Sigmoid colon (tissue), 7 donors: ENCODE results near the gene GREB1. TPM values are rescaled to one million over a fixed set of nuclear protein-coding genes. Genes with fewer than 3 reads are reported as not detected.

ENCODE experiments used
- DNase-seq: peaks from one replicate; pipeline ENCODE4 v3.0.0-alpha.2; 2019
- H3K27ac ChIP-seq, 4 donors: fragments of 200-600 bp; sonication (generic); one replicate each; pipeline ENCODE4 v1.5.1; 2016 to 2019; ENCODE audit warnings: mild to moderate bottlenecking in 1 of 4
- H3K27me3 ChIP-seq, 3 donors: fragments of 200-600 bp; sonication (generic); one replicate each; pipeline ENCODE4 v1.5.1; 2019; ENCODE audit warnings: mild to moderate bottlenecking in 1 of 3
- H3K36me3 ChIP-seq, 4 donors: fragments of 200-600 bp; sonication (generic); one replicate each; pipeline ENCODE4 v1.5.1; 2016 to 2019
- H3K4me1 ChIP-seq, 4 donors: fragments of 200-600 bp; sonication (generic); one replicate each; pipeline ENCODE4 v1.5.1; 2017 to 2019
- H3K4me3 ChIP-seq, 4 donors: fragments of 200-600 bp; sonication (generic); one replicate each; pipeline ENCODE4 v1.5.1; 2017 to 2019; ENCODE audit warnings: mild to moderate bottlenecking in 2 of 4, moderate library complexity in 1 of 4
- H3K9me3 ChIP-seq, 4 donors: fragments of 200-600 bp in 3 of 4; sonication (generic) in 3 of 4; one replicate each; pipeline versions ENCODE4 v1.5.1 to v1.6.1; 2013 to 2019
- CTCF ChIP-seq, 4 experiments: fragments of 450-650 bp in 3 of 4; fragments of 200-600 bp in 1 of 4; IDR thresholded peaks; one replicate each; pipeline ENCODE4 v1.5.1; 2016 to 2019; ENCODE audit warnings: antibody characterized with exemption in 4 of 4, mild to moderate bottlenecking in 3 of 4, moderate library complexity in 2 of 4
- EP300 ChIP-seq, 4 donors: sonication (generic); formaldehyde crosslinking; IDR thresholded peaks; one replicate each; pipeline ENCODE4 v1.6.1; 2017; ENCODE audit warnings: antibody characterized with exemption in 4 of 4
- POLR2A ChIP-seq, 2 donors: fragments of 450-650 bp; IDR thresholded peaks; one replicate each; pipeline ENCODE4 v1.6.1; 2016; ENCODE audit warnings: antibody characterized with exemption in 2 of 2, mild to moderate bottlenecking in 2 of 2, moderate library complexity in 2 of 2
- POLR2AphosphoS5 ChIP-seq, 4 donors: sonication (generic); formaldehyde crosslinking; IDR thresholded peaks; one replicate each; pipeline ENCODE4 v1.6.1; 2017; ENCODE audit warnings: antibody characterized with exemption in 4 of 4
- WGBS, 2 donors: extraction: QIAGEN DNeasy Blood & Tissue Kit; methylation state at CpG; one replicate each; pipeline ENCODE4 v1.1.7; 2013; 5-methylcytosine and 5-hydroxymethylcytosine counted together
- intact Hi-C: fragments of 100-400 bp; cut with DNase I; formaldehyde crosslinking; loops from one replicate; pipeline ENCODE4 v1.15.1; 2023
- polyA plus RNA-seq, 3 donors: library from polyadenylated mRNA; stranded (reverse); fragments of 200-250 nt; gene quantifications; one replicate each; pipeline ENCODE4 v1.2.3, GENCODE V29; 2013
- total RNA-seq, 4 donors: library from RNA; depleted of rRNA; stranded (reverse); fragments of >200 nt; gene quantifications; one replicate each; pipeline ENCODE4 v1.1.0, GENCODE V29; 2016
- donor health status: healthy with polysubstance abuse.
- donor health status: Bipolar disorder and iron deficiency.
- donor health status: healthy.

GREB1 gene
- total and polyA plus RNA-seq, 7 donors: 0.28 to 2.5 (median 1.1) TPM; not detected in 1

GRCh38 chr2:11583840-11584524, 50.1 kb downstream of the GREB1 start:
- no peaks in the 10 kb centered on the region for H3K9me3 ChIP-seq
- peak overlapping the region in 2 of 4 donors; percentile 20 to 54 for H3K27ac ChIP-seq
- WGBS, 2 donors: 39 to 51% methylated on average over 14 of the region's 14 CpGs
- peaks cover 0 to 10% (median 0%) of the 10 kb centered on the region in 4 donors for H3K4me1 ChIP-seq
- TF ChIP-seq CTCF (IDR thresholded peaks at IDR 0.05): peak; percentile 7 to 57 (median 52)
- TF ChIP-seq POLR2A (IDR thresholded peaks at IDR 0.05): no peak
- peak in 1 of 4 donors; percentile 21 for TF ChIP-seq POLR2AphosphoS5 (IDR thresholded peaks at IDR 0.05)
- peak; percentile 86 for DNase-seq
- intact Hi-C loops: loop anchor here (5.0 kb wide), 1 partner anchor 452 kb away; a partner anchor contains a TSS
- H3K4me3 ChIP-seq: no peak overlapping the region
- no peaks in the 10 kb centered on the region for H3K36me3 ChIP-seq
- H3K27me3 ChIP-seq: no peaks in the 10 kb centered on the region

GRCh38 chr2:11584525-11585056, 50.7 kb downstream of the GREB1 start:
- TF ChIP-seq POLR2AphosphoS5 (IDR thresholded peaks at IDR 0.05) (no peak), EP300 (IDR thresholded peaks at IDR 0.05) (no peak), CTCF (IDR thresholded peaks at IDR 0.05) (no peak), POLR2A (IDR thresholded peaks at IDR 0.05) (no peak)
- intact Hi-C loops: loop anchor here (5.0 kb wide), 1 partner anchor 452 kb away; a partner anchor contains a TSS
- no peak overlapping the region for H3K27ac ChIP-seq
- H3K9me3 ChIP-seq: no peaks in the 10 kb centered on the region
- peak; percentile 48 for DNase-seq
- H3K27me3 ChIP-seq: no peaks in the 10 kb centered on the region
- H3K4me3 ChIP-seq: no peak overlapping the region
- H3K4me1 ChIP-seq: peaks cover 0 to 10% (median 0%) of the 10 kb centered on the region in 4 donors
- no peaks in the 10 kb centered on the region for H3K36me3 ChIP-seq
- WGBS, 2 donors: 66 to 80% methylated on average over 18 of the region's 18 CpGs

- H3K36me3 ChIP-seq: no peaks in the 10 kb centered on the region
- H3K27ac ChIP-seq: no peak overlapping the region
- TF ChIP-seq EP300 (IDR thresholded peaks at IDR 0.05) (no peak), POLR2AphosphoS5 (IDR thresholded peaks at IDR 0.05) (no peak), CTCF (IDR thresholded peaks at IDR 0.05) (no peak)
- 91 to 95% methylated on average over 7 of the region's 7 CpGs for WGBS, 2 donors
- DNase-seq: peak; percentile 50
- intact Hi-C loops: no loop called here
- no peaks in the 10 kb centered on the region for H3K9me3 ChIP-seq
- H3K4me1 ChIP-seq: peaks cover 0 to 10% (median 0%) of the 10 kb centered on the region in 4 donors
- H3K27me3 ChIP-seq: no peaks in the 10 kb centered on the region
- H3K4me3 ChIP-seq: no peak overlapping the region
Measured at GRCh38 chr2:11585071-11585470, 51.2 kb downstream of the GREB1 start.

GRCh38 chr2:11588228-11589110, 54.6 kb downstream of the GREB1 start:
- no peak for TF ChIP-seq POLR2AphosphoS5 (IDR thresholded peaks at IDR 0.05)
- TF ChIP-seq EP300 (IDR thresholded peaks at IDR 0.05): no peak
- TF ChIP-seq CTCF (IDR thresholded peaks at IDR 0.05): no peak
- no peak for TF ChIP-seq POLR2A (IDR thresholded peaks at IDR 0.05)
- intact Hi-C loops: no loop called here
- no peak overlapping the region for H3K4me3 ChIP-seq

More at GRCh38 chr2:11588228-11589110, 54.6 kb downstream of the GREB1 start:
- DNase-seq: no peak
- WGBS, 2 donors: 89 to 90% methylated on average over 21 of the region's 21 CpGs
- Histone ChIP-seq H3K27ac (no peak overlapping the region), H3K4me1 (peaks cover 0 to 5% (median 0%) of the 10 kb centered on the region in 4 donors), H3K9me3 (no peaks in the 10 kb centered on the region), H3K27me3 (no peaks in the 10 kb centered on the region), H3K36me3 (no peaks in the 10 kb centered on the region)
